Stimulated activated CD8-positive, alpha-beta memory T cell treated with anti-CD3 and anti-CD28 coated beads, Interleukin-12 subunit alpha, Interleukin-12 subunit beta, amount 100 ng/mL, for 24 hours (primary cell): ENCODE results near the gene LDHD.

Experiments
- DNase-seq: peaks from one replicate; pipeline ENCODE4 v3.0.0-alpha.2; 2020; ENCODE audit errors: extremely low read depth

The LDHD gene

DNA sequence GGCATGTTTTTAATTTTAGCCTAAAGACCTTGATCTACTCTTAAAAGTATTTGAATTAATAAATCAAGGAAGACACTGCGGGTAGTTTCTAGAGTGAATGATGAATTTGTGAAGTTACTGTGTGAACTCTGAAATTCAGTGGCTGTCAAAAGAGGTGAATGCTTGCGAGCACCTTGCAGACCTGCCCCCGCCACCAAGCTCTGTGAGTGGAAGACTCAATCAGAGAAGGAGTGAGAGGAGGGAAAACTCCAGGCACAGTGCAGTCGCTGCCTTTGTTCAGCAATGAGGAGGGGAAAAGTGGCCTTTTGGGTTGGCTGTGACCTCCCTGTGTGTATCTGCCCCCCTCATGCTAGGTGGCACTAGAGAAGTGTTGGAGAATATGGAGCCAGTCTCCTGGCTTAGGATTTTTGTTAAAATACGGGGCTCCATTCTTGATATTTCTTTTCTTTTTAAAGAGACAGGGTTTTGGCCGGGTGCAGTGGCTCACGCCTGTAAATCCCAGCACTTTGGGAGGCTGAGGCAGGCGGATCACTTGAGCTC lies 53.0 kb downstream of the LDHD start:
- no peak for DNase-seq

DNA sequence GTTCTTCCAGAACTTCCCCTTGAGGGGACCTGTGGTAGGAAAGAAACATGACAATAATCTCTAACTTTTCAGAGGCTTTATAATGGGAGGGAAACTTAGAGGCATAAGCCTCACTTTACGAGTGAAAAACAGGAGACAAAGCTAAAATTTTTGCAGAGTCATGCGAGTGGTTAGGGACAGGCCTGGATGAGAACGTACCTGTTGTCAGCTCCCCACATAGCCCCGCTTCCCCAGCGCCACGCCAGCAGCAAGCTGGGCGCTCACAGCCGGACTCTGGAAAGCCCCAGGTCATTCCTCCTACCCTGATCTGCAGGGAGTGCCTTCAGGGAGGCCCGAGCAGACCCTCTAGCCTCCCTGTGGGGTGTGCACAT lies 53.6 kb downstream of the LDHD start:
- DNase-seq: no peak

DNA sequence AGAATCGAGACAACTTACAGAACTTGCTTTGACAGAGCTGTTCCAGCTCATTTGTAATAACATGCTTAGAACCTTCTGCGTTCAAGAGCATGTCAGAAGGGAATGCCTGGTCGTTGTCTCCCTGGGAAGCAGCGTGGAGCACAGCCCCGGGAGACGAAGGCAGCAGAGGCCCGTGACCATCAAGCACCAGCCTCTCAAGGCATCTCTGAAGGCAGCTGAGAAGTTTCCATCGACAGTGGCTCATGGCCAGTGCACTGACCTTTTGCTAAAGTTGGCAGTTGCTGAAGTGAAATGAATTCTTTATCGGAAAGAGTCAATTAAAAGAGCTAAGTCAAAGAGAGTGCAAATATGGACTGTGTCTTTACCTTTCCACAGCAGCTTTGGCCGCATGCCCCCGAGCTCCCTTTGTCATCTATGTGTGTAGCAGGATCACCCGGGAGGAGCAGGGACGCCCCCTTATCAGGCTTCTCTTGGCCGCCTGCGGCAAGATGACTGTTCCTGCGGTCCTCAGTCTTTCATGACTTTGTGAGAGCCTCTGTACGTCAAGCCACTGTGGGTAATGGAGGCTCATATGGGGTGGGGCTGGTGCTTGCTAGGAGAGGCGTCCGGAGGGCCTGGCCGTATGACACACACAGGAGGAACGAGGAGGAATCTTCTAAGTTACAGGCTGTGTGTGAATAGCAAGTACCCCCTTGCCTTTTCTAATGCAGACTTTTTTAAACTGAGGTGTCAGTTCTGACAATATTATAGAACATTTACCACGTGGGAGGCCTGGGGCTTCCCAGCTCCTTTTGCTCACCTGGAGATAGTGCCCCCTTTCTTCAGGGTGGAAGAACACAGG lies 54.2 kb downstream of the LDHD start:
- DNase-seq: no peak
